HepG2 (cell line): Measurements from ENCODE around the gene DHX30. TPM values are rescaled to one million over a fixed set of nuclear protein-coding genes. Genes with fewer than 3 reads are reported as not detected.

Experiments
- CREBL2 ChIP-seq: sonication (generic); formaldehyde crosslinking; IDR thresholded peaks from 2 replicates; pipeline ENCODE4 v1.8.1; 2023; ENCODE audit warnings: missing genetic modification reagents, mild to moderate bottlenecking, borderline replicate concordance
- CSRNP2 ChIP-seq: sonication (generic); formaldehyde crosslinking; conservative IDR thresholded peaks from 2 replicates; pipeline ENCODE4 v1.8.0; 2022; ENCODE audit warnings: low read depth, missing genetic modification reagents
- DDIT3 ChIP-seq: sonication (generic); formaldehyde crosslinking; IDR thresholded peaks from 2 replicates; pipeline ENCODE4 v1.4.0; 2020; ENCODE audit warnings: mild to moderate bottlenecking, missing genetic modification reagents
- FOXK2 ChIP-seq: fragments of 450-650 bp; IDR thresholded peaks from 2 replicates; pipeline ENCODE4 v1.6.1; 2016
- GATAD1 ChIP-seq: IDR thresholded peaks from 2 replicates; pipeline ENCODE4 v1.6.1; 2016; ENCODE audit warnings: missing genetic modification reagents, missing compliant biosample characterization
- JUN ChIP-seq: sonication (generic); formaldehyde crosslinking; IDR thresholded peaks from 2 replicates; pipeline ENCODE4 v1.4.0; 2020; ENCODE audit warnings: mild to moderate bottlenecking, missing genetic modification reagents
- KMT2B ChIP-seq: IDR thresholded peaks from 2 replicates; pipeline ENCODE4 v1.6.1; 2016; ENCODE audit warnings: missing genetic modification reagents, missing compliant biosample characterization
- MED1 ChIP-seq: sonication (generic); formaldehyde crosslinking; IDR thresholded peaks from 2 replicates; pipeline ENCODE4 v1.4.0; 2020; ENCODE audit warnings: missing genetic modification reagents
- NFRKB ChIP-seq: fragments of 450-650 bp; IDR thresholded peaks from 2 replicates; pipeline ENCODE4 v1.6.1; 2017
- NR3C1 ChIP-seq: sonication (generic); formaldehyde crosslinking; IDR thresholded peaks from 2 replicates; pipeline ENCODE4 v1.4.0; 2020; ENCODE audit warnings: missing genetic modification reagents
- RNF2 ChIP-seq: fragments of 450-650 bp; conservative IDR thresholded peaks from 2 replicates; pipeline ENCODE4 v1.6.1; 2016; ENCODE audit warnings: low read depth
- U2AF2 ChIP-seq: fragments of 200-400 bp; formaldehyde crosslinking; IDR thresholded peaks from 2 replicates; pipeline ENCODE4 v1.6.1; 2017; ENCODE audit warnings: low read depth, mild to moderate bottlenecking, low read length
- XBP1 ChIP-seq: sonication (generic); formaldehyde crosslinking; IDR thresholded peaks from 2 replicates; pipeline ENCODE4 v1.5.0; 2020; ENCODE audit warnings: missing genetic modification reagents
- ZBTB2 ChIP-seq: sonication (generic); formaldehyde crosslinking; IDR thresholded peaks from 2 replicates; pipeline ENCODE4 v1.8.0; 2022; ENCODE audit warnings: low read depth, missing genetic modification reagents
- ZBTB44 ChIP-seq: sonication (generic); formaldehyde crosslinking; IDR thresholded peaks from 2 replicates; pipeline ENCODE4 v1.4.0; 2020; ENCODE audit warnings: missing genetic modification reagents
- ZFYVE20 ChIP-seq: sonication (generic); formaldehyde crosslinking; IDR thresholded peaks from 2 replicates; pipeline ENCODE4 v1.8.0; 2023; ENCODE audit warnings: low read depth, mild to moderate bottlenecking, moderate library complexity, missing genetic modification reagents, borderline replicate concordance
- ZNF468 ChIP-seq: sonication (generic); formaldehyde crosslinking; IDR thresholded peaks from 2 replicates; pipeline ENCODE4 v1.8.0; 2022; ENCODE audit warnings: mild to moderate bottlenecking, moderate library complexity, missing genetic modification reagents
- ZNF512 ChIP-seq: sonication (generic); formaldehyde crosslinking; IDR thresholded peaks from 2 replicates; pipeline ENCODE4 v1.4.0; 2020; ENCODE audit warnings: mild to moderate bottlenecking, missing genetic modification reagents
- ZNF589 ChIP-seq: sonication (generic); formaldehyde crosslinking; conservative IDR thresholded peaks from 2 replicates; pipeline ENCODE4 v1.8.0; 2022; ENCODE audit warnings: mild to moderate bottlenecking, moderate library complexity, missing genetic modification reagents
- ZNF660 ChIP-seq: sonication (generic); formaldehyde crosslinking; IDR thresholded peaks from 2 replicates; pipeline ENCODE4 v1.5.1; 2020; ENCODE audit warnings: mild to moderate bottlenecking, low read depth, missing genetic modification reagents, borderline replicate concordance
- ZNF678 ChIP-seq: sonication (generic); formaldehyde crosslinking; IDR thresholded peaks from 2 replicates; pipeline ENCODE4 v1.4.0; 2020; ENCODE audit warnings: mild to moderate bottlenecking, missing genetic modification reagents
- ZNF713 ChIP-seq: sonication (generic); formaldehyde crosslinking; IDR thresholded peaks from 2 replicates; pipeline ENCODE4 v1.4.0; 2020; ENCODE audit warnings: mild to moderate bottlenecking, missing genetic modification reagents
- ZNF83 ChIP-seq: sonication (generic); formaldehyde crosslinking; IDR thresholded peaks from 2 replicates; pipeline ENCODE4 v1.4.0; 2020; ENCODE audit warnings: missing genetic modification reagents, mild to moderate bottlenecking, borderline replicate concordance
- polyA plus RNA-seq, 8 experiments: library from polyadenylated mRNA; depleted of rRNA in 3 of 8; stranded (reverse) in 7 of 8; unstranded in 1 of 8; fragments of >200 nt; fragmentation: Illumina TruSeq in 4 of 8; extraction: Trizol in 4 of 8; gene quantifications; 2 replicates each; pipeline versions ENCODE4 v1.2.1 to v1.2.3, GENCODE V29; 2011 to 2016; ENCODE audit warnings: low read depth in 4 of 8, missing spikeins in 1 of 8, mixed read lengths in 1 of 8; ENCODE audit not compliant: insufficient read depth in 1 of 8
- total RNA-seq, 5 experiments: library from RNA; depleted of rRNA; stranded (reverse); fragments of >200 nt; fragmentation: Illumina TruSeq; extraction: Trizol; gene quantifications; 2 replicates each; pipeline ENCODE4 v1.2.3, GENCODE V29; 2016; ENCODE audit warnings: low read depth in 1 of 5

The DHX30 gene
- total and polyA plus RNA-seq, 2 of the 13 experiments (the other 11 are each of a cell fraction or from before 2014, with no cell fraction given), result 30.6 to 59.4 TPM

GRCh38 chr3:47824541-47825473 is 21.9 kb downstream of the DHX30 start (continued):
- 0 out of 2 replicates have a peak, but pooled peaks have one; percentile 53 for TF ChIP-seq CREBL2 (CRISPR knock-in tag)
- no peak for TF ChIP-seq ZNF512 (CRISPR knock-in tag)
- no peak for TF ChIP-seq U2AF2
- TF ChIP-seq XBP1 (CRISPR knock-in tag), result no peak; the same call in 1 of the 2 replicates
- no peak for TF ChIP-seq ZNF660 (CRISPR knock-in tag)
- peak; percentile 57; the same call in 1 of the 2 replicates for TF ChIP-seq JUN (CRISPR knock-in tag)
- TF ChIP-seq ZBTB44 (CRISPR knock-in tag), result no peak
- 0 out of 2 replicates have a peak, but pooled peaks have one; percentile 11 for TF ChIP-seq ZNF468 (CRISPR knock-in tag)
- no peak for TF ChIP-seq DDIT3 (CRISPR knock-in tag)
- TF ChIP-seq ZFYVE20 (CRISPR knock-in tag), result no peak
- peak; percentile 24; the same call in 1 of the 2 replicates for TF ChIP-seq KMT2B (CRISPR knock-in tag)
- TF ChIP-seq ZNF713 (CRISPR knock-in tag), result 0 out of 2 replicates have a peak, but pooled peaks have one; percentile 37
- no peak for TF ChIP-seq NR3C1 (CRISPR knock-in tag)
- TF ChIP-seq NFRKB, result no peak
- TF ChIP-seq FOXK2, result no peak
- 0 out of 2 replicates have a peak, but pooled peaks have one; percentile 40 for TF ChIP-seq ZNF83 (CRISPR knock-in tag)
- TF ChIP-seq CSRNP2 (CRISPR knock-in tag), result no peak
- TF ChIP-seq RNF2, result 0 out of 2 replicates have a peak, but pooled peaks have one; percentile 37
- peak; percentile 59; the same call in 1 of the 2 replicates for TF ChIP-seq ZNF678 (CRISPR knock-in tag)
- TF ChIP-seq MED1 (CRISPR knock-in tag), result peak; percentile 62
- TF ChIP-seq GATAD1 (CRISPR knock-in tag), result peak; percentile 92
- TF ChIP-seq ZNF589 (CRISPR knock-in tag), result no peak
- TF ChIP-seq ZBTB2 (CRISPR knock-in tag), result 0 out of 2 replicates have a peak, but pooled peaks have one; percentile 43
